ENCODE data around the gene LRP4.

GRCh38 chr11:46892838-46893237, 25.5 kb downstream of the LRP4 start:
- TF ChIP-seq, protein P1, sequence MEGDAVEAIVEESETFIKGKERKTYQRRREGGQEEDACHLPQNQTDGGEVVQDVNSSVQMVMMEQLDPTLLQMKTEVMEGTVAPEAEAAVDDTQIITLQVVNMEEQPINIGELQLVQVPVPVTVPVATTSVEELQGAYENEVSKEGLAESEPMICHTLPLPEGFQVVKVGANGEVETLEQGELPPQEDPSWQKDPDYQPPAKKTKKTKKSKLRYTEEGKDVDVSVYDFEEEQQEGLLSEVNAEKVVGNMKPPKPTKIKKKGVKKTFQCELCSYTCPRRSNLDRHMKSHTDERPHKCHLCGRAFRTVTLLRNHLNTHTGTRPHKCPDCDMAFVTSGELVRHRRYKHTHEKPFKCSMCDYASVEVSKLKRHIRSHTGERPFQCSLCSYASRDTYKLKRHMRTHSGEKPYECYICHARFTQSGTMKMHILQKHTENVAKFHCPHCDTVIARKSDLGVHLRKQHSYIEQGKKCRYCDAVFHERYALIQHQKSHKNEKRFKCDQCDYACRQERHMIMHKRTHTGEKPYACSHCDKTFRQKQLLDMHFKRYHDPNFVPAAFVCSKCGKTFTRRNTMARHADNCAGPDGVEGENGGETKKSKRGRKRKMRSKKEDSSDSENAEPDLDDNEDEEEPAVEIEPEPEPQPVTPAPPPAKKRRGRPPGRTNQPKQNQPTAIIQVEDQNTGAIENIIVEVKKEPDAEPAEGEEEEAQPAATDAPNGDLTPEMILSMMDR (IDR thresholded peaks at IDR 0.05) = no peak
- no peak for TF ChIP-seq POLR2A (IDR thresholded peaks at IDR 0.05)

Data from testis (tissue), 2 donors.